HUES6 (cell line): ENCODE measurements around the gene TRIML2.

Experiments
- H3K27ac ChIP-seq: 2 replicates; pipeline ENCODE4 v1.7.0; 2013; ENCODE audit warnings: low read depth, mild to moderate bottlenecking, low read length, inconsistent platforms
- H3K27me3 ChIP-seq: 2 replicates; pipeline ENCODE4 v1.6.1; 2013; ENCODE audit warnings: low read length; ENCODE audit not compliant: control insufficient read depth, insufficient read depth
- H3K36me3 ChIP-seq: 2 replicates; pipeline ENCODE4 v1.6.1; 2013; ENCODE audit warnings: low read length; ENCODE audit not compliant: control insufficient read depth, insufficient read depth
- H3K4me1 ChIP-seq: 2 replicates; pipeline ENCODE4 v1.6.1; 2013; ENCODE audit warnings: low read length; ENCODE audit not compliant: control insufficient read depth, insufficient read depth
- H3K4me3 ChIP-seq: 2 replicates; pipeline ENCODE4 v1.5.1; 2013; ENCODE audit warnings: low read depth, low read length
- H3K9ac ChIP-seq: one replicate; pipeline ENCODE4 v1.6.1; 2013; ENCODE audit warnings: mild to moderate bottlenecking, low read length
- H3K9me3 ChIP-seq: 2 replicates; pipeline ENCODE4 v1.6.1; 2013; ENCODE audit warnings: low read depth, low read length; ENCODE audit not compliant: control insufficient read depth, insufficient read depth

Gene TRIML2

GRCh38 chr4:188109157-188109755, at the start of gene TRIML2:
TRIML2 (minus strand) TSS chr4:188109603; CDS start chr4:188105368, 4,235 bp downstream.
- H3K27me3 ChIP-seq = no peaks in the 10 kb centered on the region
- peak within 1 kb of the TSS; percentile 86 for H3K9ac ChIP-seq
- H3K27ac ChIP-seq = peak within 1 kb of the TSS; percentile 97
- H3K9me3 ChIP-seq = peaks cover 2% of the 10 kb centered on the region; the same call in 1 of the 2 replicates
- H3K4me1 ChIP-seq = peaks cover 28% of the 10 kb centered on the region
- H3K36me3 ChIP-seq = peaks cover 15% of the 10 kb centered on the region
- H3K4me3 ChIP-seq = peak within 1 kb of the TSS; percentile 61

GRCh38 chr4:188158336-188158735, 48.9 kb upstream of the TRIML2 start:
- peaks cover 9% of the 10 kb centered on the region; the same call in 1 of the 2 replicates for H3K9me3 ChIP-seq
- no peaks in the 10 kb centered on the region for H3K36me3 ChIP-seq
- H3K4me1 ChIP-seq = no peaks in the 10 kb centered on the region; the same call in 1 of the 2 replicates
- no peak overlapping the region for H3K9ac ChIP-seq
- no peak overlapping the region for H3K4me3 ChIP-seq
- H3K27ac ChIP-seq = no peak overlapping the region
- no peaks in the 10 kb centered on the region for H3K27me3 ChIP-seq

- H3K27ac ChIP-seq = no peak overlapping the region
Observed at GRCh38 chr4:188154668-188155405, 45.4 kb upstream of the TRIML2 start.

GRCh38 chr4:188147776-188148175, 38.4 kb upstream of the TRIML2 start:
- no peaks in the 10 kb centered on the region for H3K27me3 ChIP-seq
- no peaks in the 10 kb centered on the region for H3K36me3 ChIP-seq
- no peak overlapping the region for H3K4me3 ChIP-seq
- H3K4me1 ChIP-seq = peaks cover 7% of the 10 kb centered on the region
- H3K27ac ChIP-seq = no peak overlapping the region
- no peak overlapping the region for H3K9ac ChIP-seq
- H3K9me3 ChIP-seq = no peaks in the 10 kb centered on the region

More at GRCh38 chr4:188154668-188155405, 45.4 kb upstream of the TRIML2 start:
- H3K9me3 ChIP-seq = peaks cover 9% of the 10 kb centered on the region; the same call in 1 of the 2 replicates
- no peaks in the 10 kb centered on the region for H3K27me3 ChIP-seq
- no peaks in the 10 kb centered on the region for H3K4me1 ChIP-seq
- H3K4me3 ChIP-seq = no peak overlapping the region
- no peaks in the 10 kb centered on the region for H3K36me3 ChIP-seq
- no peak overlapping the region for H3K9ac ChIP-seq

GRCh38 chr4:188147176-188147575, 37.8 kb upstream of the TRIML2 start:
- H3K4me1 ChIP-seq = peaks cover 8% of the 10 kb centered on the region
- H3K9ac ChIP-seq = no peak overlapping the region
- H3K4me3 ChIP-seq = no peak overlapping the region
- H3K27ac ChIP-seq = no peak overlapping the region
- H3K27me3 ChIP-seq = no peaks in the 10 kb centered on the region
- no peaks in the 10 kb centered on the region for H3K36me3 ChIP-seq
- H3K9me3 ChIP-seq = no peaks in the 10 kb centered on the region

- Histone ChIP-seq H3K27ac (no peak overlapping the region), H3K4me1 (peaks cover 10% of the 10 kb centered on the region), H3K9me3 (no peaks in the 10 kb centered on the region), H3K36me3 (no peaks in the 10 kb centered on the region), H3K9ac (no peak overlapping the region), H3K4me3 (no peak overlapping the region), H3K27me3 (no peaks in the 10 kb centered on the region)
Observed at GRCh38 chr4:188146618-188147017, 37.2 kb upstream of the TRIML2 start.

- no peaks in the 10 kb centered on the region for H3K36me3 ChIP-seq
- no peaks in the 10 kb centered on the region for H3K27me3 ChIP-seq
- H3K9ac ChIP-seq = no peak overlapping the region
- no peaks in the 10 kb centered on the region for H3K9me3 ChIP-seq
- no peak overlapping the region for H3K27ac ChIP-seq
- H3K4me3 ChIP-seq = no peak overlapping the region
- peaks cover 10% of the 10 kb centered on the region for H3K4me1 ChIP-seq
Observed at GRCh38 chr4:188145601-188146000, 36.2 kb upstream of the TRIML2 start.

GRCh38 chr4:188143731-188144130, 34.3 kb upstream of the TRIML2 start:
- H3K4me3 ChIP-seq = no peak overlapping the region
- no peaks in the 10 kb centered on the region for H3K27me3 ChIP-seq
- H3K36me3 ChIP-seq = no peaks in the 10 kb centered on the region
- peaks cover 13% of the 10 kb centered on the region for H3K4me1 ChIP-seq
- no peak overlapping the region for H3K9ac ChIP-seq
- no peaks in the 10 kb centered on the region for H3K9me3 ChIP-seq
- no peak overlapping the region for H3K27ac ChIP-seq

GRCh38 chr4:188139671-188140070, 30.3 kb upstream of the TRIML2 start:
- H3K27ac ChIP-seq = no peak overlapping the region
- H3K4me3 ChIP-seq = no peak overlapping the region
- H3K4me1 ChIP-seq = peaks cover 13% of the 10 kb centered on the region
- no peaks in the 10 kb centered on the region for H3K27me3 ChIP-seq
- H3K9me3 ChIP-seq = no peaks in the 10 kb centered on the region
- no peaks in the 10 kb centered on the region for H3K36me3 ChIP-seq
- H3K9ac ChIP-seq = no peak overlapping the region

GRCh38 chr4:188139141-188139540, 29.7 kb upstream of the TRIML2 start, which contains the start of gene TRIML1:
TRIML1 (plus strand) TSS chr4:188139441; CDS start chr4:188139559, 118 bp downstream.
- Histone ChIP-seq H3K27ac (no peak within 1 kb of the TSS), H3K36me3 (no peaks in the 10 kb centered on the region), H3K9me3 (no peaks in the 10 kb centered on the region), H3K27me3 (no peaks in the 10 kb centered on the region), H3K9ac (no peak within 1 kb of the TSS), H3K4me1 (peaks cover 13% of the 10 kb centered on the region), H3K4me3 (no peak within 1 kb of the TSS)

- 0 out of 2 replicates have a peak, but pooled peaks cover 6% of the 10 kb centered on the region for H3K4me1 ChIP-seq
- no peaks in the 10 kb centered on the region for H3K36me3 ChIP-seq
- no peak overlapping the region for H3K9ac ChIP-seq
- no peak overlapping the region for H3K27ac ChIP-seq
- H3K27me3 ChIP-seq = no peaks in the 10 kb centered on the region
- no peak overlapping the region for H3K4me3 ChIP-seq
- H3K9me3 ChIP-seq = no peaks in the 10 kb centered on the region
Observed at GRCh38 chr4:188138227-188138626, 28.8 kb upstream of the TRIML2 start.
